Keratinocyte (primary cell): ENCODE measurements around the gene THEM4.

Experiments
- CTCF ChIP-seq, 3 experiments: IDR thresholded peaks in 1 of 3; conservative IDR thresholded peaks in 1 of 3; optimal IDR thresholded peaks in 1 of 3; 2 replicates in 2 of 3; 3 replicates in 1 of 3; pipeline versions ENCODE3 to v1.5.1; 2011; ENCODE audit warnings: low read length in 3 of 3, mild to moderate bottlenecking in 3 of 3, moderate library complexity in 2 of 3, control low read depth in 1 of 3, inconsistent platforms in 1 of 3; ENCODE audit not compliant: insufficient read depth in 2 of 3; ENCODE audit errors: extremely low read depth in 1 of 3
- EZH2 ChIP-seq: IDR thresholded peaks from one replicate; pipeline ENCODE4 v1.6.1; 2012; ENCODE audit warnings: inconsistent platforms, mild to moderate bottlenecking, low read length, moderate library complexity

GRCh38 chr1:151837197-151837596, 72.1 kb downstream of the THEM4 start:
- TF ChIP-seq CTCF (optimal IDR thresholded peaks at IDR 0.05 in 1 of 3, IDR thresholded peaks at IDR 0.05 in 1 of 3, conservative IDR thresholded peaks at IDR 0.05 in 1 of 3; ENCODE audit: extremely low read depth in 1 of 3, insufficient read depth in 2 of 3, low read length in 3 of 3) (no peak), EZH2 (no peak)
